Cardiac muscle cell (in vitro differentiated cells and primary cell): ENCODE measurements around the gene SMC4. TPM values are rescaled to one million over a fixed set of nuclear protein-coding genes. Genes with fewer than 3 reads are reported as not detected.

Source experiments
- DNase-seq, 2 donors: peaks; one replicate each; pipeline versions ENCODE4 v3.0.0 to v3.0.0-alpha.2; 2010 to 2017; ENCODE audit warnings: low read depth in 1 of 2, low spot score in 1 of 2
- H3K27ac ChIP-seq: fragments of 200-600 bp; sonication (generic); 2 replicates; pipeline ENCODE4 v1.5.1; 2016
- H3K27me3 ChIP-seq: fragments of 200-600 bp; sonication (generic); 2 replicates; pipeline ENCODE4 v1.6.0; 2016; ENCODE audit warnings: control low read depth
- H3K36me3 ChIP-seq: fragments of 200-600 bp; sonication (generic); 2 replicates; pipeline ENCODE4 v1.5.1; 2016; ENCODE audit warnings: control low read depth
- H3K4me1 ChIP-seq: fragments of 200-600 bp; sonication (generic); 2 replicates; pipeline ENCODE4 v1.8.1; 2017; ENCODE audit warnings: low read depth, mild to moderate bottlenecking, mixed run types
- H3K4me3 ChIP-seq: fragments of 200-600 bp; sonication (generic); 2 replicates; pipeline ENCODE4 v1.5.1; 2016; ENCODE audit warnings: mild to moderate bottlenecking
- H3K9me3 ChIP-seq: fragments of 200-600 bp; sonication (generic); 2 replicates; pipeline ENCODE4 v1.5.1; 2017; ENCODE audit warnings: low read depth, mild to moderate bottlenecking, control low read depth
- polyA plus RNA-seq: library from polyadenylated mRNA; unstranded; fragments of >200 nt; fragmentation: Nextera tagmentation; extraction: Ambion mirVana; gene quantifications from 2 replicates; pipeline ENCODE4 v1.2.1, GENCODE V29; 2016
- total RNA-seq: library from RNA; depleted of rRNA; stranded (reverse); fragments of >200 nt; gene quantifications from 2 replicates; pipeline ENCODE4 v1.2.3, GENCODE V29; 2016
- TF ChIP-seq, protein P1 (sequence below): IDR thresholded peaks from 2 replicates; pipeline ENCODE4 v1.5.1; 2012; ENCODE audit warnings: low read depth, mild to moderate bottlenecking, low read length

Gene SMC4
- total and polyA plus RNA-seq, 2 experiments from 2014 or later: 63.0 to 91.6 TPM

DNA sequence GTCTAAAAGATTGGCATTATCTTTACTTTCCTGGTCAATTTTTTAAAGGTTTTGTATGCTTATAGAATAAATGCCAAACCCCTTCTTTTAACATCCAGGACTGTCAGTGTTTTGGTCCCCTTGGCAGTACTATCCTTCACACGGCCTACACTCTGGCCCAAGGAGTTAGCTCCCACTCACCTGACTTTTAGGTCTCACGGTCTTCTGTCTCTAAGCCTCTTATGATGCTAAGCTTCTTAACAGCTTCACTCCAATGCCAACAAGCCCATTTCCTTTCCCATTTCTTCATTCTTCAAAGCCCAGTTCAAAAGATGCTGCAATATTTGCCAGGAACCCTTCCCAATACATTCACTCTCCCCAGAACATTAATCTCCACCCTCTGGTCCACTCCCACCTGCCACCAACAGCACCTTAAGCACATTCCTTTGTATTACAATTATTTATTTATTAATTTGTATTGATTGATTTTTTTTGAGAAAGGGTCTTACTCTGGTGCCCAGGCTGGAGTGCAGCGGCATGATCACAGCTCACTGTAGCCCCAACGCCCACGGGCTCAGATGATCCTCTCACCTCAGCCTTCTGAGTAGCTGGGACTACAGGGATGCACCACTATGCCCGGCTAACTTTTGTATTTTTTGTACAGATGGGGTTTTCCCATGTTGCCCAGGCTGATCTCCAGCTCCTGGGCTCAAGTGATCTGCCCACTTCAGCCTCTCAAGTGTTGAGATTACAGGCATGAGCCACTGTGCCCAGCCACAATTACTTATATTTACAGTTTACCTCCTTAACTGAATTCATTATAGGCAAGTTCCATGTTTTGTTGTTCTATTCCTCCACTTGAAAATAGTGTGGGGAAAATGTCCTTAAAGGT is 28.2 kb upstream of the SMC4 start:
- no peak overlapping the region for H3K4me3 ChIP-seq
- no peaks in the 10 kb centered on the region for H3K9me3 ChIP-seq
- no peaks in the 10 kb centered on the region for H3K4me1 ChIP-seq
- H3K36me3 ChIP-seq: peaks cover 13% of the 10 kb centered on the region
- peak in 1 of 2 donors; percentile 52 for DNase-seq
- no peak overlapping the region for H3K27ac ChIP-seq
- TF ChIP-seq, protein P1, sequence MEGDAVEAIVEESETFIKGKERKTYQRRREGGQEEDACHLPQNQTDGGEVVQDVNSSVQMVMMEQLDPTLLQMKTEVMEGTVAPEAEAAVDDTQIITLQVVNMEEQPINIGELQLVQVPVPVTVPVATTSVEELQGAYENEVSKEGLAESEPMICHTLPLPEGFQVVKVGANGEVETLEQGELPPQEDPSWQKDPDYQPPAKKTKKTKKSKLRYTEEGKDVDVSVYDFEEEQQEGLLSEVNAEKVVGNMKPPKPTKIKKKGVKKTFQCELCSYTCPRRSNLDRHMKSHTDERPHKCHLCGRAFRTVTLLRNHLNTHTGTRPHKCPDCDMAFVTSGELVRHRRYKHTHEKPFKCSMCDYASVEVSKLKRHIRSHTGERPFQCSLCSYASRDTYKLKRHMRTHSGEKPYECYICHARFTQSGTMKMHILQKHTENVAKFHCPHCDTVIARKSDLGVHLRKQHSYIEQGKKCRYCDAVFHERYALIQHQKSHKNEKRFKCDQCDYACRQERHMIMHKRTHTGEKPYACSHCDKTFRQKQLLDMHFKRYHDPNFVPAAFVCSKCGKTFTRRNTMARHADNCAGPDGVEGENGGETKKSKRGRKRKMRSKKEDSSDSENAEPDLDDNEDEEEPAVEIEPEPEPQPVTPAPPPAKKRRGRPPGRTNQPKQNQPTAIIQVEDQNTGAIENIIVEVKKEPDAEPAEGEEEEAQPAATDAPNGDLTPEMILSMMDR: no peak
- no peaks in the 10 kb centered on the region for H3K27me3 ChIP-seq

DNA sequence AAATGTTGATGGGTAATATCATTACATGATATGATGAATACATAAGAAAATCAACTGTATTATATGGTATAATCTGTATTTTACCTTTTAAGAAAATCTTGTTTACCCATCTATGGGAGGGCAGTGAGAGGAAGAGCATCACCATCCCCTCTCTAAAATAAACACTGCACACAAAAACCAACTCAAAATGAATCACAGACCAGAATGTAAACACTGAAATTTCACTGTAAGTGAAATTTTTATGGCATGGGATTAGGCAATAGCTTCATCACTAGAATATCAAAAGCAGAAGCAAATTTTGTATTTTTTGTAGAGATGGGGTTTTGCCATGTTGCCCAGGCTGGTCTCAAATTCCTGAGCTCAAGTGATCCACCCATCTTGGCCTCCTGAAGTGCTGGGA is 26.7 kb upstream of the SMC4 start:
- Histone ChIP-seq H3K9me3 (no peaks in the 10 kb centered on the region), H3K4me3 (no peak overlapping the region), H3K27me3 (no peaks in the 10 kb centered on the region), H3K36me3 (peaks cover 20% of the 10 kb centered on the region), H3K27ac (no peak overlapping the region), H3K4me1 (no peaks in the 10 kb centered on the region)
- DNase-seq: no peak
- TF ChIP-seq, protein P1: no peak

DNA sequence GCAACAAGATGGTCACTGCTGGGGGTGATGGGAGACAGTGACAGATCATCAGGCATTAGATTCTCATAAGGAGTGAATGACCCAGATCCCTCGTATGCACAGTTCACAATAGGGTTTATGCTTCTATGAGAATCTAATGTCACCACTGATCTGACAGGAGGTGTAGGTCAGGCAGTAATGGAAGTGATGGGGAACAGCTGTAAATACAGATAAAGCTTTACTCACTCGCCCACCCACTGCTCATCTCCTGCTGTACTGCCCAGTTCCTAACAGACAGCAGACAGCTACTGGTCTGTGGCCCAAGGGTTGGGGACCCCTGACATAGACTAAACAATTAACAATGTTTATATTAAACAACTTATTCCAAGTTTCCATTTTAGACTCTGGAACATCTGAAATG is 25.8 kb upstream of the SMC4 start:
- peaks cover 6% of the 10 kb centered on the region for H3K4me1 ChIP-seq
- TF ChIP-seq, protein P1: no peak
- H3K27ac ChIP-seq: no peak overlapping the region
- H3K4me3 ChIP-seq: no peak overlapping the region
- DNase-seq: no peak
- no peaks in the 10 kb centered on the region for H3K9me3 ChIP-seq
- H3K36me3 ChIP-seq: peaks cover 20% of the 10 kb centered on the region
- H3K27me3 ChIP-seq: no peaks in the 10 kb centered on the region

DNA sequence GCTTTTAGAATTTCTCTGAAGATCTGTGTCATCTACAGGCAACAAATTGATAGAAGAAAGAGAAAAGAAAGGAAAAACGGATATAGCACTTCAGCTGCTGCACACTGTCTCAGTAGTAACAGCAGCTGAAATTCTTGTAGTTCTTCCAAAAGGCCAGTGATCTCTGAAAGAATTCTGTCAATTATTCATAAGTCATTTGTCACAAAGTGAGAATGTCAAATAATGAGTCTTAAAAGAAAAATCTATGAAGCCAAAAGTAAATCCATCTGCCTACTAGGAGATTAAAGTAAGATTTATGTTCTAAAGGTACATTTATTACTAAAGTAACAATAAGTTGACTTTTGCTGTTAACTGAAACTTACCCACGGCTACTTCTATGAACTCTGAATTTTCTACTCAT is 25.0 kb upstream of the SMC4 start:
- no peak overlapping the region for H3K4me3 ChIP-seq
- no peaks in the 10 kb centered on the region for H3K27me3 ChIP-seq
- no peak for DNase-seq
- peaks cover 6% of the 10 kb centered on the region for H3K4me1 ChIP-seq
- TF ChIP-seq, protein P1: no peak
- peaks cover 20% of the 10 kb centered on the region for H3K36me3 ChIP-seq
- no peaks in the 10 kb centered on the region for H3K9me3 ChIP-seq
- no peak overlapping the region for H3K27ac ChIP-seq

DNA sequence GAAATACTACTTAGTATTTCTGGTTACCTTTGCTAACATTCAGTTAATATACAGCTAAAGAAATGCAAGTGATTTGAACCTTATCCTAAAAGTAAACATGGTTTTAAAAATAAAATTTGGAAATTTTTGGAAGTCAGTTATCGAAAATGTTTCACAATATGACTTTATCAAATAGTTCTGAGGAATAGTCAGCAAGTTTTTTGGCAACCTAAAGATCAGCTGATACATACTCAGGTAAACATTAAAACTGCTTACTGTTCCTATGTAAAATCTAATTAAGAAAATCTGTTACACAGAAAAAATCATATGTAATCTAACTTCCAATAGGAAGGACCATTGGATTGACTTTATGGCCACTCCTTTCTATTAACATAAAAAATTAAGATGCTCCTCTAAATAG is 24.5 kb upstream of the SMC4 start:
- TF ChIP-seq, protein P1: no peak
- no peak overlapping the region for H3K27ac ChIP-seq
- peaks cover 20% of the 10 kb centered on the region for H3K36me3 ChIP-seq
- no peak for DNase-seq
- H3K4me3 ChIP-seq: no peak overlapping the region
- peaks cover 6% of the 10 kb centered on the region for H3K4me1 ChIP-seq
- H3K27me3 ChIP-seq: no peaks in the 10 kb centered on the region
- no peaks in the 10 kb centered on the region for H3K9me3 ChIP-seq
